ENCODE results near the gene MCM9. TPM values are rescaled to one million over a fixed set of nuclear protein-coding genes. Genes with fewer than 3 reads are reported as not detected.

MCM9 gene
- total and polyA plus RNA-seq, 2 of the 13 experiments (the other 11 are each of a cell fraction or from before 2014, with no cell fraction given) = 3.8 to 17.2 TPM

- no peak overlapping the region for H3K27ac ChIP-seq (ENCODE audit: extremely low read length, insufficient read depth, low read length)
- intact Hi-C loops (cut with micrococcal nuclease; ENCODE audit: unreplicated experiment) (no loop called here), in situ Hi-C loops (cut with HindIII; ENCODE audit: extremely low pct_ligation_motif_present, low pct_unique_long_range_greater_than_20kb) (no loop called here)
- no peaks in the 10 kb centered on the region for H3K27me3 ChIP-seq (ENCODE audit: control insufficient read depth in 1 of 2, insufficient read depth in 2 of 2, low read length in 2 of 2)
- no peak overlapping the region for H3K4me3 ChIP-seq (replicated peaks in 1 of 3; ENCODE audit: insufficient read depth in 1 of 3, low read depth in 2 of 3, low read length in 3 of 3)
- H3K4me2 ChIP-seq (ENCODE audit: low read depth, low read length) = no peak overlapping the region
- DNase-seq (ENCODE audit: low spot score) (no peak), ATAC-seq (no peak), FAIRE-seq (no peak)
- H3K4me1 ChIP-seq (ENCODE audit: insufficient read depth, low read length) = 0 out of 2 replicates have a peak, but pooled peaks cover 7% of the 10 kb centered on the region
- POLR2A ChIA-PET = no interaction called here
- 78% methylated on average over 2 of the region's 2 CpGs for WGBS (ENCODE audit: low lambda C conversion rate)
- CTCF ChIA-PET (ENCODE audit: low intra/inter-chr PET ratio, low total read pairs) = interaction anchor here (3.0 kb wide), 1 partner anchor 143 kb away, joined by 21 read pairs; no protein-coding TSS in a partner anchor
- H3K9ac ChIP-seq (ENCODE audit: insufficient read depth, low read depth, low read length) = no peak overlapping the region
- H3K9me3 ChIP-seq (ENCODE audit: low read length) = no peaks in the 10 kb centered on the region
- no peaks in the 10 kb centered on the region for H4K20me1 ChIP-seq (ENCODE audit: insufficient read depth, low read length)
- no TSS peak for BruUV-seq (replicated peaks)
- H3K36me3 ChIP-seq (replicated peaks in 1 of 2; ENCODE audit: control insufficient read depth in 1 of 2, insufficient read depth in 2 of 2, low read length in 2 of 2) = no peaks in the 10 kb centered on the region
- TF ChIP-seq CREB1 (IDR thresholded peaks at IDR 0.05) = peak; percentile 79
- no peak for TF ChIP-seq CREB1 (CRISPR knock-in tag; IDR thresholded peaks at IDR 0.05)
- TF ChIP-seq ATF7 (IDR thresholded peaks at IDR 0.05) = peak; percentile 94
- TF ChIP-seq ATF7 (CRISPR knock-in tag; IDR thresholded peaks at IDR 0.05) = no peak
- TF ChIP-seq MYC (CRISPR knock-in tag; IDR thresholded peaks at IDR 0.05; ENCODE audit: borderline replicate concordance) = no peak
- no peaks in the 10 kb centered on the region for H3K79me2 ChIP-seq (ENCODE audit: insufficient read depth, low read length)
- no peak overlapping the region for H2AFZ ChIP-seq (ENCODE audit: low read length)
Measured at GRCh38 chr6:118967239-118967638, 32.3 kb upstream of the MCM9 start.

GRCh38 chr6:118965843-118966370 lies 30.9 kb upstream of the MCM9 start:
- no peaks in the 10 kb centered on the region for H3K79me2 ChIP-seq (ENCODE audit: insufficient read depth, low read length)
- POLR2A ChIA-PET = no interaction called here
- no peaks in the 10 kb centered on the region for H3K36me3 ChIP-seq (replicated peaks in 1 of 2; ENCODE audit: control insufficient read depth in 1 of 2, insufficient read depth in 2 of 2, low read length in 2 of 2)
- no peak overlapping the region for H3K4me2 ChIP-seq (ENCODE audit: low read depth, low read length)
- intact Hi-C loops (cut with micrococcal nuclease; ENCODE audit: unreplicated experiment) = no loop called here
- no TSS peak for BruUV-seq (replicated peaks)
- no peak for FAIRE-seq
- no peak overlapping the region for H3K4me3 ChIP-seq (replicated peaks in 1 of 3; ENCODE audit: insufficient read depth in 1 of 3, low read depth in 2 of 3, low read length in 3 of 3)
- 0 out of 2 replicates have a peak, but pooled peaks cover 7% of the 10 kb centered on the region for H3K4me1 ChIP-seq (ENCODE audit: insufficient read depth, low read length)
- CTCF ChIA-PET (ENCODE audit: low intra/inter-chr PET ratio, low total read pairs) = no interaction called here
- H3K27ac ChIP-seq (ENCODE audit: extremely low read length, insufficient read depth, low read length) = no peak overlapping the region
- 70% methylated on average over 2 of the region's 2 CpGs for WGBS (ENCODE audit: low lambda C conversion rate)
- no peaks in the 10 kb centered on the region for H3K9me3 ChIP-seq (ENCODE audit: low read length)
- H3K9ac ChIP-seq (ENCODE audit: insufficient read depth, low read depth, low read length) = no peak overlapping the region
- DNase-seq (ENCODE audit: low spot score) = no peak
- no peak for ATAC-seq
- H4K20me1 ChIP-seq (ENCODE audit: insufficient read depth, low read length) = no peaks in the 10 kb centered on the region
- in situ Hi-C loops (cut with HindIII; ENCODE audit: extremely low pct_ligation_motif_present, low pct_unique_long_range_greater_than_20kb) = no loop called here
- H2AFZ ChIP-seq (ENCODE audit: low read length) = no peak overlapping the region
- no peaks in the 10 kb centered on the region for H3K27me3 ChIP-seq (ENCODE audit: control insufficient read depth in 1 of 2, insufficient read depth in 2 of 2, low read length in 2 of 2)
- TF ChIP-seq SMAD9 (CRISPR knock-in tag; IDR thresholded peaks at IDR 0.05) (no peak), ZFP91 (CRISPR knock-in tag; IDR thresholded peaks at IDR 0.05; ENCODE audit: borderline replicate concordance) (no peak), ZKSCAN5 (CRISPR knock-in tag; IDR thresholded peaks at IDR 0.05) (no peak), TARDBP (CRISPR knock-in tag; IDR thresholded peaks at IDR 0.05) (no peak), ZNF329 (CRISPR knock-in tag; IDR thresholded peaks at IDR 0.05; ENCODE audit: low read depth) (no peak), ZSCAN20 (CRISPR knock-in tag; IDR thresholded peaks at IDR 0.05; ENCODE audit: borderline replicate concordance) (no peak), HDAC1 (CRISPR knock-in tag; IDR thresholded peaks at IDR 0.05) (no peak), ZNF75D (CRISPR knock-in tag; IDR thresholded peaks at IDR 0.05; ENCODE audit: borderline replicate concordance) (no peak), BORCS8-MEF2B (CRISPR knock-in tag; IDR thresholded peaks at IDR 0.05) (no peak), ZNF317 (CRISPR knock-in tag; IDR thresholded peaks at IDR 0.05) (no peak), DDIT3 (CRISPR knock-in tag; IDR thresholded peaks at IDR 0.05) (no peak), SRSF9 (IDR thresholded peaks at IDR 0.05; ENCODE audit: borderline replicate concordance, insufficient read depth, low read depth, low read length, poor library complexity, severe bottlenecking) (no peak), ZNF138 (CRISPR knock-in tag; IDR thresholded peaks at IDR 0.05; ENCODE audit: low read depth) (no peak), ZBTB38 (CRISPR knock-in tag; IDR thresholded peaks at IDR 0.05) (no peak), DNMT3B (CRISPR knock-in tag; conservative IDR thresholded peaks at IDR 0.05) (no peak)
